TTC549 (cell line): ENCODE measurements around the gene KIRREL3.

Source experiments
- FAIRE-seq: peaks from 2 replicates; lab custom pipeline; 2012; peaks lifted over from hg19 to GRCh38; lab: Jason Lieb, UNC

The KIRREL3 gene

DNA sequence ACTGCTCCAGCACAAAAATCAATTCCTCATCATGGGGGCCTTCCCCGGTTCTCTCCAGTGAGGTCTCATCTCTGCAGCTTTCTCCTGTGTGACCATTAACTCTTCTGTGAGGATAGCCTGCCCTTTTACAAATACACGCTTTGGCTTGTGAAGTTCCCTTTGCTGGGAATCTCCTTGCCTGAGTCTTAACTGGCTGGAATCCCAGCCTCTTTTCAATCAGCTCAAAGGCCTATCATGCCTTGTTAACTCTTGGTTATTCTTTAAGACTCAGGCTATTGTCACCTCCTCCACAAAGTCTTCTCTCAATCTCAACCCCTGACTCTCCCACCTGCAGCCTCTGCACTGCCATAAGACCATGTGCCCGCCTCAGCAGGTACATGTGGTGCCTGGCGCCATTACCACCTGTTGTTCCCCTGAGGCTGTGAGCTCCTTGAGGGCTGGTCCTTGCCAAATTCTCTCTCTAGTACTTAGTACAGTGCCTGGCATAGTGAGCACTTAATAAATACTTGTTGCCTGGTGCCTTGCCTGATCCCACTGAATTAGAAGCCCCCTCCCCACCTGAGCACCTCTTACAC, 516.9 kb downstream of the KIRREL3 start:
- FAIRE-seq, result no peak

GRCh38 chr11:126482586-126483108, 517.9 kb downstream of the KIRREL3 start:
- FAIRE-seq, result no peak

GRCh38 chr11:126481303-126481680, 519.3 kb downstream of the KIRREL3 start:
- FAIRE-seq, result no peak

DNA sequence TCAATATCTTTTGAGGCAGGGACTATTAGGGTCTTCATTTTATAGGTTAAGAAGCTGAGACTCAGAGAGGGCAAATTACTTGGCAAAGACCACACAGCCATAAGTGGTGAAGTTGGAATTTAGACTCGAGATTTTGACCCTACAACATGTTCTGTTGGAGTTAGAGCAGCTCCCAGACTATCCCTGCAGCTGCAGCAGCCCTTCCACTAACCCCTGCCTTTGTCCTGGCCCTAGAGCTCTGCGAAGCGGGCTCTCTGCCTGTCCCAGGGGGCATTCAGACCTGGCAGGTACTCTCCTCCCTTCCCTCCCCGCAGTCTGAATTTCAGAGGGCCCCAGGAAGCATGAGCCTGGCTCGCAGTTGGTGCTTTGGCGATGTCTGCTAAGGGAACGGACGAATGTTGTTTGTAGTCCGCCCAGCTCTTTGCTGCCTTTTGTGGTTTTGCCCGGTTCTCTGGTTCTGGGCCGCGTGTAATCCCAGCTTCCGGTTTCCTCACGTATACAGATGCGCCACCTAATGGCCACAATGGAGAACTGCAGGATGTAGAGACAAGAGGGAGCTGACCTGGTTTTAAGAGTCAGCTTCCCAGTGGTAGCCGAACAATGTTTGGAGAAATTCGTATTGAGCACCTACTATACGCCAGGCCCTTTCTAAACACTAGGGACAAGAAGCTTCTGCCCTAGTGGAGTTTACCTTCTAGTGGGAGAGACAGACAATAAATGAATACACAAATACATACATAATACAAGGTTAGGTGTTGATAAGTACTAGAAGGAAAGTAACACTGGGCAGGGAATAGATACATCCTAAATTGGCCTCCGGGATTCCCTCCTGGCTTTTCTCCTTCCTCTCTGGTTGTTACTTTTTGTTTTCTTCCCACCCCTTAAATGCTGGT, 519.9 kb downstream of the KIRREL3 start:
- peak; percentile 26 for FAIRE-seq

DNA sequence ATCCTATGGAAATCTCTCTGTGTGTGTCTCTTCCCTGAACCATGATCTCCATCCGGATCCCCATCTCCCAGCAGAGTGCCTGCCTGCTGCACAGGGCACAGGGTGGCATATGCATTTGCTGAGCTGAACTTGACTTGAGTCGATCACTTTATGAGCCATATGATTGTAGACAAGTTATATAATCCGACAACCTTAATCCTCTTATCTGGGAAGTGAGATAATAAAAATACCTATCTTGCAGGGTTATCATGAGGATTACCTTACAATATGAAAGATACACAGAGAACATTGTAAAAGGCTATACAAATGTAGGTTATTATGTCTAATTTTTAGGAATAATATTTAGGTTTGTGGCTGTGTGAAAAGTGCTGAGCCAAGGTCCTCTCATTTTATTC, 520.6 kb downstream of the KIRREL3 start:
- FAIRE-seq, result no peak

DNA sequence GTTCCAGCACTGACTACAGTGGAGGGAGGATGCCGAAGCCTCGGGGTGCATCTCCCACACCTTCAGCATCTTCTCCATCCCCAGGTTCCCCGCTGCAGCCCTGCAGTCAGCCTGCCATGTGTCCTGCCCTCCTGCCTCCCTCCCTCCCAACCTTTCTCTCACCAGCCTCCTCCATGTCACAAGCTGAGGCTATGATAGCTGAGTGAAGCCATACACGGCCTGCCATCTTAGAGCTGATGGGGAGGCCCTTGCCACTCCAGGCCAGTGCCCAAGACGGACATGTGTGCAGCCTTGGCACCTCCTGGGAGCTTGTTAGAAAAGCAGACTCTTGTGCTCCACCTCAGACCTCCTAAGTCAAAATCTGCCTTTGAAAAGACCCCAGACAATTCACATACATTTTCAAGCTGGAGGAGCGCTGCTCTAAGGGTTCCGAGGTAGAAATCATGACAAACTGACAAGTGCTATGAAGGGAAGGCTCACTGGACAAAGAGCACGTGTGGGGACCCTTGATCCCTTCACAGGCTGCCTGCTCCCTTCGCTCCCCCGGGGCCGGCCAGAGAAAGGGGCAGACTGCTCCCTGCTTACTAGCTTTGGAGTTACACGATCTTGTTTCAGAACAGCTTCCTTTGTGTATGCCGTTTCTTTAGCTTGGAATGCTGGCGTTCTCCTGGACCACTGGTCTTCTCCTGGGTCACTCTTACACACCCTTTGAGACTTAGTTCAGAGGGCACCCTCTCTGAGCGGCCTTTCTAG, 521.2 kb downstream of the KIRREL3 start:
- no peak for FAIRE-seq

GRCh38 chr11:126478466-126478865, 522.1 kb downstream of the KIRREL3 start:
- no peak for FAIRE-seq

GRCh38 chr11:126477535-126478305, 522.9 kb downstream of the KIRREL3 start:
- FAIRE-seq, result no peak

DNA sequence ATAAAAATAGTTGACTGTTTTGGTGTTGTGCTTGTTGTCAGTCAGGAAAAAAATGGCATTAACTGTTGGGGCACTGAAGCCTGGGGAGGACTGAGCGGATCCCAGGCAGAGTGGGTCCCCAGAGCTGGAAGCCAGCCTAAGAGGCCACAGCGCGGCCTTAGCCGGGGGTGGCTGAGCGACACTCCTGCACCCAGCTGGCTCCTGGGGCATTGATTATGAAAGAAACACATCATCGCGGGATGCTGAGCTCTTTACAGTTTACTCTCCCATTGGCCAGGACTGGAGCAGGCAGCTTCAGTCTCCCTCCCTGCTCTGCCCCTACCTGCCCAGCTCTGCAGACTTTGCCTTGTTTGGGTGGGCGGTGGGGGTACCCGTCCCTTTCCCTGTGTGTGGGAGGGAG, 523.6 kb downstream of the KIRREL3 start:
- FAIRE-seq, result no peak

- no peak for FAIRE-seq
Measured at GRCh38 chr11:126476266-126476924, 524.2 kb downstream of the KIRREL3 start.

GRCh38 chr11:126475014-126475991, 525.3 kb downstream of the KIRREL3 start:
- FAIRE-seq, result no peak

DNA sequence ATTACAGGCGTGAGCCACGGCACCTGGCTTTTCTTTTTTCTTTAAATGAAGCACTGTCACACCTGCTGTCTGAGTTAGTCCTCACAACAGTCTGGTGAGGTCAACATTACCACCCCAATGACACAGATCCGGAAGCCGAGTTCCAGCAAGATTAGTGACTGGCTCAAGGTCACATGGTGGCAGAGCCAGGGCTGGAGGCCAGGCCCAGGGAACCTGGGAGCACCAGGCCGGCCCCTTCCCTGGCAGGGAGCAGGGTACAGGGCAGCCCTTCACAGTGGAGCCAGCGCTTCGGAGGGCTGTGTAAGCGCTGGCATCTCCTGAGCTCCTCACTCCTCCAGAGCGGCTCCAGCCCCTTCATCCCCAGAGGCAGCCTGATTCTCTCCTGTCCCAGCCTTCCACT, 526.4 kb downstream of the KIRREL3 start:
- FAIRE-seq, result no peak

DNA sequence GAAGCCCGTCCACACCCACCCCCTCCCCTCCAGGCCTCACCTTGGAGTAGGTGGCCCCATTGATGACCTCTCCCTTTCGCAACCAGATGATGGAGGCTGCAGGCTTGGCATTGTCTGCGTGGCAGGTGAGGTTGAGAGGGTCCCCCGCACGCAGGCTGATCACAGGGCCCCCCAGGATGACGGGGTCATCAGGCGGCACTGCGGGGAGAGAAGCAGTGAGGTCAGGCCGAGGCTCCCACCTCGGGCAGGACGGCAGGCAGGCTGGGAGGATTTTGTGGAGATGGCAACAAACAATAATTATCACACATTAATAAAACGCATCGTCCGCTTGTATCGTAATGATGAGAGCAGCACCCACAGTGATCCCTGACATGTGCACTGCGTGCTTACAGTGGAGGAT, 527.3 kb downstream of the KIRREL3 start:
- no peak for FAIRE-seq

- no peak for FAIRE-seq
Measured at GRCh38 chr11:126469311-126469710, 531.3 kb downstream of the KIRREL3 start.

DNA sequence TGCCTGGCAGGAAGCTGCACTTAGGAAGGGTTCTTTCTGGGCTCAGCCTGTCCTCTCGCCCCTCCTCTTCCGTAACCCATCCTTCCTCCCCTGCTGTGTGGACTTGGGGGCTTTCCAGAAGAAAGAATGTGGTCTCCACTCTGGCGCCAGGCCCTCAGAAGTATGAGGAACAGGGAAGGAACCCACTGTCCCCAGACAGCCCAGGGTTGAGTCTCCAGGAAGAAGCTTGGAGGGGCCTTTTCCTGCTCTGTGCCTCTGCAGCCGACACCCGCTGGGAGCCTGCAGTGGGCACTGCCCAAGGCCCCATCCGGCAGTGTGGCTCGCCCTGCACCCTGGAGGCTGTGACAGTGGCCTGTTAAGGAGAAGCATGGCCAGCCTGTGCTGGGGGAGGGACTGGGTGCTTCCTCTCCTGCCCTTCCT, 532.5 kb downstream of the KIRREL3 start:
- no peak for FAIRE-seq

DNA sequence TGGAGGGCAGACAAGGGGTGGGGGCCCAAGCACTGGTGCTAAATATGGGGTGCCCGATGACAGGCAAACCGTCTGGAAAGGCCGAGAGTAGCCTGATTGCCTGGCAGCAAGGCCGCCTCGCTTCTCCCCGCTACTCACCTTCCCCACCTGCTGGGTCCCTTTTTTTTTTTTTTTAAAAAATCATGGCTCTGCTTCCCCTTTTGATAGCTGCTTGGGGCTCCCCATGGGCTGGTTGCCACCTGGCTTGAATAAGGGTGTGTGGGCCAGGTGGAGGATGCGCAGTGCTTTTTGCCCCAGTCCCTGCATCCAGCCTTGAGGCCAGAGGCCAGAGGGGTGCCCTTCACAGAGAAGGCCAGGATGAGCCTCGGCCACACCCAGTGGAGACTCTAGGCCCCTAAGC, 533.1 kb downstream of the KIRREL3 start:
- no peak for FAIRE-seq

DNA sequence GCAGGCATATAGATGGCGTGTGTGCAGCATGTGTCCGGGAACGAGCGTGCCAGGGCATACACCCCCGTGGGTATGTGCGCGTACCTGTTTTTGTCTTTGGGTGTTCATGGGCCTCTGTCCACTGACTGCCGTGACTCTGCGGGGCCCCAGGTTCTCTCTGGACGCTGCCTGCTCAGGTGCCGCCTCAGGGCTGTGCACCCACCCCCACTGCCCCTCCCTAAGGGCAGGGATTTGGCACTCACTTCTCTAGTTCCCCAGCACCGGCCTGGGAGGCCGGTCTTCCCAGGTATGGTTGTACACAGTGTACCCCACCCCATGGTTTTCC, 533.6 kb downstream of the KIRREL3 start:
- FAIRE-seq, result no peak

- no peak for FAIRE-seq
Measured at GRCh38 chr11:126466236-126467045, 534.1 kb downstream of the KIRREL3 start.

DNA sequence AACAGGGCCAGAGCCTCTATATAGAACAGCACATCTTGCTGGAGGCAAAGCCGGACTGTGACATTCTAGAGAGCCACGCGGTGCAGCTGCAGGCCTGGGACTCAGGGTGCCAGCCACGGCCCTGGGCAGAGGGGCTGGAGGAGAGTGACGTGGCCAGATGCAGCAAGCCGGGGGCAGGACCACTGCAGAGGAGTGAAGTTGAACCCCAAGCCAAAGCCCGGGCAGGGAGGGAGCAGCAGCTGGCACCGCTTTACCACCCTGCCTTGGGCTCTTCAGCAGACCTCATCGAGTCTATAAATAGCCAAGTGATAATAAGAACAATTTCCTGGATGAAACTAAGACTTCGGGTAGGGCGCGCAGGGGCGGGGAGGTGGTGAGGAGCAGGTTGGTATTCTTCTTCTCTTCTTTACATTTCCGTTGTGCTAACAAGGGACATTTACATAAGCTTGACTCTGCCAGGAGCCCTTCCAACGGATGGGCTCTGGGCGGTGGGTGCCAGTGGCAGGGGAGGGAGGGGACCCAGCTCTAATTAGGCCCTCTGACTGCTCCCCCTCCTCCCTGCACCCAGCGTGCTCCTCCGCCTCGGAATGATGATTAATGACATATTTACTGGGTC, 534.9 kb downstream of the KIRREL3 start:
- FAIRE-seq, result no peak
